Endothelial cell of umbilical vein (primary cell): Measurements from ENCODE around the gene CD55. TPM values are rescaled to one million over a fixed set of nuclear protein-coding genes. Genes with fewer than 3 reads are reported as not detected.

Experiments
- BruUV-seq: library from RNA; stranded (reverse); fragments of 400-500 nt; replicated peaks from 2 replicates; lab custom pipeline; 2021; lab: Mats Ljungman, UMichigan
- CTCF ChIA-PET: fragments of 300-600, 350-600 bp; sonication (Branson Sonifier 250); formaldehyde crosslinking; loops from one replicate; lab custom pipeline; 2021; ENCODE audit warnings: antibody characterized with exemption, inconsistent platforms; lab: Charles Lee
- POLR2A ChIA-PET: fragments of 300-600, 350-600 bp; sonication (Branson Sonifier 250); formaldehyde crosslinking; loops from one replicate; lab custom pipeline; 2021; ENCODE audit warnings: antibody characterized with exemption, inconsistent platforms; lab: Charles Lee
- DNase-seq: peaks from one replicate; pipeline ENCODE4 v3.0.0-alpha.2; 2011; ENCODE audit warnings: low read depth, low spot score
- FAIRE-seq: peaks from 2 replicates; lab custom pipeline; 2011; peaks lifted over from hg19 to GRCh38; lab: Jason Lieb, UNC
- H2AFZ ChIP-seq: 2 replicates; pipeline ENCODE4 v1.6.0; 2012; ENCODE audit warnings: low read depth, low read length, control low read depth, inconsistent platforms
- H3K27ac ChIP-seq: 2 replicates; pipeline ENCODE4 v1.5.1; 2011; ENCODE audit warnings: low read depth, mild to moderate bottlenecking, control low read depth, low read length, moderate library complexity; ENCODE audit not compliant: insufficient read depth
- H3K27me3 ChIP-seq, 2 experiments: 2 replicates each; pipeline versions ENCODE4 v1.6.0 to v1.6.1; 2011; ENCODE audit warnings: low read length in 2 of 2, mixed read lengths in 1 of 2; ENCODE audit not compliant: control insufficient read depth in 2 of 2, insufficient read depth in 2 of 2
- H3K36me3 ChIP-seq, 2 experiments: 2 replicates in 1 of 2; 3 replicates in 1 of 2; pipeline ENCODE4 v1.5.1; 2011; ENCODE audit warnings: low read length in 2 of 2, mild to moderate bottlenecking in 1 of 2, moderate library complexity in 1 of 2; ENCODE audit not compliant: control insufficient read depth in 2 of 2, insufficient read depth in 2 of 2; ENCODE audit errors: extremely low read depth in 1 of 2
- H3K4me1 ChIP-seq: 3 replicates; pipeline ENCODE4 v1.5.1; 2011; ENCODE audit warnings: mild to moderate bottlenecking, low read length; ENCODE audit not compliant: control insufficient read depth, insufficient read depth; ENCODE audit errors: extremely low read depth
- H3K4me2 ChIP-seq: 2 replicates; pipeline ENCODE4 v1.6.1; 2011; ENCODE audit warnings: low read length, control low read depth, mixed read lengths; ENCODE audit not compliant: insufficient read depth
- H3K4me3 ChIP-seq, 3 experiments: fragments of 200-600 bp in 1 of 3; sonication (generic), shearing (Covaris generic) in 1 of 3; replicated peaks in 1 of 3; 2 replicates each; pipeline ENCODE4 v1.5.1; 2011 to 2016; ENCODE audit warnings: control low read depth in 3 of 3, low read length in 3 of 3, mild to moderate bottlenecking in 2 of 3, inconsistent platforms in 1 of 3, low read depth in 1 of 3, moderate library complexity in 1 of 3; ENCODE audit not compliant: insufficient read depth in 1 of 3
- H3K79me2 ChIP-seq: 2 replicates; pipeline ENCODE4 v1.6.0; 2012; ENCODE audit warnings: low read length, inconsistent platforms; ENCODE audit not compliant: control insufficient read depth, insufficient read depth
- H3K9ac ChIP-seq: replicated peaks from 2 replicates; pipeline ENCODE3; 2011; ENCODE audit warnings: low read length, control low read depth; ENCODE audit not compliant: insufficient read depth; ENCODE audit errors: extremely low read depth
- H3K9me1 ChIP-seq: replicated peaks from 3 replicates; pipeline ENCODE4 v1.6.0; 2011; ENCODE audit warnings: mild to moderate bottlenecking, low read length; ENCODE audit not compliant: control insufficient read depth, insufficient read depth; ENCODE audit errors: extremely low read depth
- H3K9me3 ChIP-seq: replicated peaks from 2 replicates; pipeline ENCODE4 v1.5.1; 2012; ENCODE audit warnings: low read length, inconsistent platforms; ENCODE audit not compliant: control insufficient read depth, insufficient read depth
- H4K20me1 ChIP-seq: replicated peaks from 2 replicates; pipeline ENCODE3; 2011; ENCODE audit warnings: mild to moderate bottlenecking, low read length; ENCODE audit not compliant: control insufficient read depth, insufficient read depth; ENCODE audit errors: extremely low read depth
- CTCF ChIP-seq, 2 donors: IDR thresholded peaks; 1 replicate in 1 of 2; 2 replicates in 1 of 2; pipeline ENCODE4 v1.5.1; 2011; ENCODE audit warnings: low read length in 2 of 2, mild to moderate bottlenecking in 2 of 2, moderate library complexity in 2 of 2, control low read depth in 1 of 2, inconsistent platforms in 1 of 2, low read depth in 1 of 2; ENCODE audit not compliant: insufficient read depth in 1 of 2; ENCODE audit errors: extremely low read depth in 1 of 2
- EZH2 ChIP-seq: IDR thresholded peaks from 2 replicates; pipeline ENCODE4 v1.6.1; 2012; ENCODE audit warnings: borderline replicate concordance, low read depth, mild to moderate bottlenecking, moderate library complexity, low read length, inconsistent platforms; ENCODE audit not compliant: severe bottlenecking
- FOS ChIP-seq: IDR thresholded peaks from 2 replicates; pipeline ENCODE4 v1.6.1; 2011; ENCODE audit warnings: mild to moderate bottlenecking, low read length, moderate library complexity, borderline replicate concordance; ENCODE audit not compliant: insufficient read depth
- GATA2 ChIP-seq: IDR thresholded peaks from 2 replicates; pipeline ENCODE4 v1.7.0; 2011; ENCODE audit warnings: low read depth, mild to moderate bottlenecking, moderate library complexity, mixed read lengths, low read length; ENCODE audit not compliant: insufficient read length, insufficient read depth
- JUN ChIP-seq: IDR thresholded peaks from 2 replicates; pipeline ENCODE4 v1.6.1; 2011; ENCODE audit warnings: borderline replicate concordance, low read depth; ENCODE audit not compliant: insufficient read length, insufficient read depth
- MAX ChIP-seq: IDR thresholded peaks from 2 replicates; pipeline ENCODE4 v1.6.1; 2011; ENCODE audit not compliant: insufficient read depth, insufficient read length
- MYC ChIP-seq: IDR thresholded peaks from one replicate; pipeline ENCODE4 v1.6.1; 2011; ENCODE audit warnings: mild to moderate bottlenecking, low read depth, low read length
- POLR2A ChIP-seq: IDR thresholded peaks from 2 replicates; pipeline ENCODE4 v1.6.1; 2012; ENCODE audit warnings: low read depth, mild to moderate bottlenecking, control low read depth, low read length
- POLR2AphosphoS5 ChIP-seq: IDR thresholded peaks from 2 replicates; pipeline ENCODE4 v1.6.1; 2012; ENCODE audit warnings: low read depth, mild to moderate bottlenecking, control low read depth, low read length, moderate library complexity; ENCODE audit not compliant: insufficient read depth
- dilution Hi-C: fragments of 300-500 bp; cut with MboI; formaldehyde crosslinking; loops from one replicate; pipeline ENCODE4 v1.15.0; 2019; ENCODE audit warnings: low sequenced_read_pairs; ENCODE audit not compliant: extremely low pct_ligation_motif_present
- intact Hi-C: fragments of 100-400 bp; cut with micrococcal nuclease; formaldehyde crosslinking; loops from one replicate; pipeline ENCODE4 v1.10.0; 2022
- polyA plus RNA-seq, 4 experiments: library from polyadenylated mRNA; depleted of rRNA in 3 of 4; stranded (reverse) in 3 of 4; unstranded in 1 of 4; fragments of >200 nt; gene quantifications; 2 replicates each; pipeline versions ENCODE4 v1.2.1 to v1.2.3, GENCODE V29; 2011 to 2012; ENCODE audit warnings: missing spikeins in 1 of 4
- total RNA-seq: library from RNA; stranded (reverse); gene quantifications from 2 replicates; pipeline ENCODE4 v1.2.3, GENCODE V29; 2021

The CD55 gene
- total and polyA plus RNA-seq, 2 donors (not counting 3 experiments of a cell fraction or from before 2014, with no cell fraction given) = 111 to 179 TPM

GRCh38 chr1:207355513-207356295 lies 34.2 kb downstream of the CD55 start:
- Histone ChIP-seq H3K4me1 (peaks cover 8% of the 10 kb centered on the region), H3K27ac (no peak overlapping the region), H3K79me2 (peaks cover 3% of the 10 kb centered on the region), H3K4me3 (no peak overlapping the region), H3K36me3 (peaks cover 2% of the 10 kb centered on the region in 2 experiments), H3K9me1 (no peaks in the 10 kb centered on the region), H3K27me3 (no peaks in the 10 kb centered on the region), H3K9ac (no peak overlapping the region), H2AFZ (no peak overlapping the region), H3K9me3 (no peaks in the 10 kb centered on the region), H4K20me1 (no peaks in the 10 kb centered on the region), H3K4me2 (no peak overlapping the region)
- FAIRE-seq (no peak), DNase-seq (no peak)
- dilution Hi-C loops (no loop called here), intact Hi-C loops (no loop called here)
- no TSS peak for BruUV-seq
- ChIA-PET CTCF (interaction anchor here (0.6 to 1.2 kb wide), 5 partner anchors 11 to 885 kb away, joined by 3 to 4 read pairs (median 3); partner anchors contain the start of genes CD55 and IKBKE), POLR2A (no interaction called here)
- no peak for TF ChIP-seq GATA2
- no peak for TF ChIP-seq EZH2
- TF ChIP-seq MYC = no peak
- no peak for TF ChIP-seq JUN
- no peak for TF ChIP-seq MAX
- no peak for TF ChIP-seq FOS
- TF ChIP-seq POLR2A = no peak
- TF ChIP-seq POLR2AphosphoS5 = no peak
- TF ChIP-seq CTCF (IDR thresholded peaks at IDR 0.05; ENCODE audit: extremely low read depth in 1 of 2, insufficient read depth in 1 of 2, low read depth in 1 of 2, low read length in 2 of 2) = no peak
